Upper lobe of left lung (tissue), 6 donors: ENCODE results near the gene TTC9B. TPM values are rescaled to one million over a fixed set of nuclear protein-coding genes. Genes with fewer than 3 reads are reported as not detected.

Source experiments
- ATAC-seq, 2 donors: fragments of 200-7000 bp; cut with Tn5 transposase; one replicate each; pipeline ENCODE4 v1.9.1; 2022; ENCODE audit warnings: mild to moderate bottlenecking in 2 of 2, moderate library complexity in 2 of 2; ENCODE audit not compliant: low FRiP score in 2 of 2
- DNase-seq, 2 donors: peaks; one replicate each; pipeline ENCODE4 v3.0.0-alpha.2; 2019 to 2020
- H3K27ac ChIP-seq, 4 donors: fragments of 200-600 bp; sonication (generic); one replicate each; pipeline ENCODE4 v1.5.1; 2016 to 2019
- H3K27me3 ChIP-seq, 4 donors: fragments of 200-600 bp; sonication (generic); one replicate each; pipeline ENCODE4 v1.5.1; 2017 to 2019
- H3K36me3 ChIP-seq, 4 donors: fragments of 200-600 bp; sonication (generic); one replicate each; pipeline ENCODE4 v1.5.1; 2016 to 2019
- H3K4me1 ChIP-seq, 4 donors: fragments of 200-600 bp; sonication (generic); one replicate each; pipeline ENCODE4 v1.5.1; 2018 to 2019
- H3K4me3 ChIP-seq, 4 donors: fragments of 200-600 bp; sonication (generic); one replicate each; pipeline ENCODE4 v1.5.1; 2017 to 2019; ENCODE audit warnings: mild to moderate bottlenecking in 2 of 4, moderate library complexity in 1 of 4
- H3K9me3 ChIP-seq, 4 donors: fragments of 200-600 bp; sonication (generic); one replicate each; pipeline ENCODE4 v1.5.1; 2018 to 2019
- EP300 ChIP-seq, 4 donors: sonication (generic); formaldehyde crosslinking; IDR thresholded peaks; one replicate each; pipeline ENCODE4 v1.5.1; 2017; ENCODE audit warnings: antibody characterized with exemption in 4 of 4, control low read depth in 2 of 4
- POLR2A ChIP-seq, 4 donors: fragments of 450-650 bp; IDR thresholded peaks; one replicate each; pipeline ENCODE4 v1.5.1; 2016 to 2017; ENCODE audit warnings: antibody characterized with exemption in 4 of 4, mild to moderate bottlenecking in 2 of 4
- POLR2AphosphoS5 ChIP-seq, 2 donors: sonication (generic); formaldehyde crosslinking; IDR thresholded peaks; one replicate each; pipeline ENCODE4 v1.5.1; 2017; ENCODE audit warnings: antibody characterized with exemption in 2 of 2
- WGBS, 2 donors: methylation state at CpG; one replicate each; pipeline ENCODE4 v1.1.5; 2017 to 2018; 5-methylcytosine and 5-hydroxymethylcytosine counted together
- total RNA-seq, 6 donors: library from RNA; depleted of rRNA in 4 of 6; stranded (reverse); fragments of >200 nt in 4 of 6; gene quantifications; one replicate each; pipeline versions ENCODE4 v1.1.0 to v1.2.1, GENCODE V29; 2016 to 2021
- TF ChIP-seq, protein P1 (sequence below), 6 experiments: fragments of 450-650 bp in 4 of 6; fragments of 200-600 bp in 2 of 6; sonication (generic) in 2 of 6; IDR thresholded peaks; one replicate each; pipeline ENCODE4 v1.5.1; 2016 to 2019; ENCODE audit warnings: antibody characterized with exemption in 6 of 6
- donor health status: DM: no; HTN: no; CAD: no; lungs with moderate emphysema.
- donor health status: DM: no; HTN: yes; CAD: no; lungs with severe emphysema.

TTC9B gene
- total RNA-seq, 6 donors from 2014 or later = not detected

DNA sequence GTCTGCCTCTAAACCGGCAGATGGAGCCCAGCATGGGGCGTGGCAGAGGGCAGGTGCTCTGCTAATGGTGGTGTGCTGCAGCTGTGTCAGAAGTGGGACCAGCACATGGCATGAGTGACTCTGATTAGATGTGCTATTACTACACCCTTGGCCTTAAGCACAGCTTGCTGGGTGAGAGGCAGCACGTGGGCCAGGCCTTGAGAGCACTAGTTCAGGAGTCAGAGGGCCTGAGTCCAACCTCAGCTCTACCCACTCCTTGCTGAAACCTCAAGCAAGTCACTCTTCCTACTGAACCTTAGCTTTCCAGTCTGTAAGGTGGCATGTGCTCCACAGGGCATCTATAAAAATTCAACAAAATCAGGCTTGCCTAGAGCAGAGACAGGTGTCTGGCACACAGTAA lies 44.2 kb upstream of the TTC9B start:
- Histone ChIP-seq H3K27ac (no peak overlapping the region), H3K27me3 (no peaks in the 10 kb centered on the region), H3K9me3 (no peaks in the 10 kb centered on the region), H3K36me3 (peaks cover 7 to 29% (median 19%) of the 10 kb centered on the region in 4 donors), H3K4me3 (no peak overlapping the region), H3K4me1 (peaks cover 8 to 26% (median 13%) of the 10 kb centered on the region in 4 donors)
- DNase-seq (no peak), ATAC-seq (no peak)
- 96 to 100% methylated on average over 2 to 3 of the region's 3 CpGs for WGBS, 2 donors
- TF ChIP-seq POLR2AphosphoS5 (IDR thresholded peaks at IDR 0.05) = no peak

GRCh38 chr19:40261631-40262030 lies 43.4 kb upstream of the TTC9B start:
- WGBS, 2 donors = 72 to 80% methylated on average over 8 of the region's 8 CpGs
- Histone ChIP-seq H3K27me3 (no peaks in the 10 kb centered on the region), H3K4me3 (no peak overlapping the region), H3K27ac (no peak overlapping the region), H3K9me3 (no peaks in the 10 kb centered on the region), H3K4me1 (peaks cover 1 to 18% (median 7%) of the 10 kb centered on the region in 4 donors), H3K36me3 (peaks cover 7 to 32% (median 24%) of the 10 kb centered on the region in 4 donors)
- TF ChIP-seq POLR2AphosphoS5 (IDR thresholded peaks at IDR 0.05) (no peak), EP300 (IDR thresholded peaks at IDR 0.05) (no peak), POLR2A (IDR thresholded peaks at IDR 0.05) (no peak)
- TF ChIP-seq, protein P1, sequence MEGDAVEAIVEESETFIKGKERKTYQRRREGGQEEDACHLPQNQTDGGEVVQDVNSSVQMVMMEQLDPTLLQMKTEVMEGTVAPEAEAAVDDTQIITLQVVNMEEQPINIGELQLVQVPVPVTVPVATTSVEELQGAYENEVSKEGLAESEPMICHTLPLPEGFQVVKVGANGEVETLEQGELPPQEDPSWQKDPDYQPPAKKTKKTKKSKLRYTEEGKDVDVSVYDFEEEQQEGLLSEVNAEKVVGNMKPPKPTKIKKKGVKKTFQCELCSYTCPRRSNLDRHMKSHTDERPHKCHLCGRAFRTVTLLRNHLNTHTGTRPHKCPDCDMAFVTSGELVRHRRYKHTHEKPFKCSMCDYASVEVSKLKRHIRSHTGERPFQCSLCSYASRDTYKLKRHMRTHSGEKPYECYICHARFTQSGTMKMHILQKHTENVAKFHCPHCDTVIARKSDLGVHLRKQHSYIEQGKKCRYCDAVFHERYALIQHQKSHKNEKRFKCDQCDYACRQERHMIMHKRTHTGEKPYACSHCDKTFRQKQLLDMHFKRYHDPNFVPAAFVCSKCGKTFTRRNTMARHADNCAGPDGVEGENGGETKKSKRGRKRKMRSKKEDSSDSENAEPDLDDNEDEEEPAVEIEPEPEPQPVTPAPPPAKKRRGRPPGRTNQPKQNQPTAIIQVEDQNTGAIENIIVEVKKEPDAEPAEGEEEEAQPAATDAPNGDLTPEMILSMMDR (IDR thresholded peaks at IDR 0.05) = no peak
- ATAC-seq = no peak
- no peak for DNase-seq

DNA sequence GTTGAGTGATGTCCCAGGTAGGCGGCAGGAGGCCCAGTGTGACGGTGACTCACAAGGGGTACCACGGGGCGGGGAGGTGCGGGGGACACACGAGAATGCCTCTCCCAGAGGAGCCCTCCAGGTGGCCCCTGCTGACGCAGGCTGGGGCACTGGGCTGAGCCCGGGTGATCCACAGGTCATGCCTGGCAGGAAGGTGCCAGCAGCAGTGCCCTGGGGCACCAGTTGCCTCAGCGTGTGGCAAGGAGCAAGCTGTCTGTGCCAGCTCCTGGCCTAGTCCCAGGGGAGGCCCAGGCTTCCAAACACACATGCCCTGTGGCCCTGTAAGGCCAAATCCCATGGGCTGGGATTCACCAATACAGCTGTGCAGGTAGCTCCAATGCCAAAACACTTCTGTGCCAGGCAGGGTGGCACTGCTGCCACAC lies 38.9 kb upstream of the TTC9B start:
- Histone ChIP-seq H3K27ac (no peak overlapping the region), H3K4me3 (no peak overlapping the region), H3K27me3 (no peaks in the 10 kb centered on the region), H3K36me3 (peaks cover 6 to 46% (median 38%) of the 10 kb centered on the region in 4 donors), H3K9me3 (no peaks in the 10 kb centered on the region), H3K4me1 (no peaks in the 10 kb centered on the region)
- DNase-seq (peak in 1 of 2 donors; percentile 78), ATAC-seq (no peak)
- TF ChIP-seq POLR2AphosphoS5 (IDR thresholded peaks at IDR 0.05) = no peak
- TF ChIP-seq, protein P1 (IDR thresholded peaks at IDR 0.05) = no peak
- no peak for TF ChIP-seq POLR2A (IDR thresholded peaks at IDR 0.05)
- no peak for TF ChIP-seq EP300 (IDR thresholded peaks at IDR 0.05)
- WGBS, 2 donors = 74% methylated on average over 9 of the region's 9 CpGs; no CpG with 5 or more reads in 1 of the 2 donors

- Histone ChIP-seq H3K27ac (no peak overlapping the region), H3K4me3 (no peak overlapping the region), H3K27me3 (no peaks in the 10 kb centered on the region), H3K9me3 (no peaks in the 10 kb centered on the region), H3K4me1 (no peaks in the 10 kb centered on the region), H3K36me3 (peaks cover 6 to 51% (median 38%) of the 10 kb centered on the region in 4 donors)
- no peak for ATAC-seq
- DNase-seq = peak in 1 of 2 donors; percentile 19
- TF ChIP-seq POLR2A (IDR thresholded peaks at IDR 0.05) = no peak
- TF ChIP-seq, protein P1 (IDR thresholded peaks at IDR 0.05) = no peak
- no peak for TF ChIP-seq POLR2AphosphoS5 (IDR thresholded peaks at IDR 0.05)
- no peak for TF ChIP-seq EP300 (IDR thresholded peaks at IDR 0.05)
- 89 to 95% methylated on average over 8 of the region's 8 CpGs for WGBS, 2 donors
These were observed 38.3 kb upstream of the TTC9B start for GRCh38 chr19:40256512-40256911.

DNA sequence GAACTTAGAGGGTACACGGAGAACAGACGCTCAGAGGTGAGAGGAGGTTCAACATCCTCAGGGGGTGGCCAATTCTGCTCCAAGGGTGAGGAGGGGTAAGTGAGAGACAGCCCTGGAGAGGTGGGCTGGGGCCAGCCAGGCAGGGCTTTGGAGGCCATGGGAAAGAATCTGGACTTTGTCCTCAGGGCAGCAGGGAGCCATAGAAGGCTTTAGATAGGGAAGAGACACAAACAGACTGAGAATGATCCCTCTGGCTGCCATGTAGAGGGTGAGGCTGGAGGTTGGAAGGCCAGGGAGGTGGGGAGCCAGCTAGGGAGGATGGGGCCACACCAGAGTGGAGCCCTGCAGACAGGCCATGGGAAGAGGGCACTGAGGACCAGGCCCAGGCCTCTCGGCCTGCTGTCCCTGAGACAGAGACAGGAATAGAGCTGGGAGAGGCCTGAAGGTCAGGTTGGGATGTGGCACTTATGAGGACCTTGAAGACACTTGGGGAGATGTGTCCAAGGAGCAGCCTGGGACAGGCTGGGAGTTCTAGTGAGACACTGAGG lies 37.5 kb upstream of the TTC9B start:
- ATAC-seq = no peak
- H3K27me3 ChIP-seq = no peaks in the 10 kb centered on the region
- no peak overlapping the region for H3K27ac ChIP-seq
- H3K9me3 ChIP-seq = no peaks in the 10 kb centered on the region
- H3K4me3 ChIP-seq = no peak overlapping the region
- no peak for DNase-seq
- WGBS, 2 donors = 85 to 87% methylated on average over 3 of the region's 3 CpGs
- no peaks in the 10 kb centered on the region for H3K4me1 ChIP-seq
- peaks cover 6 to 54% (median 38%) of the 10 kb centered on the region in 4 donors for H3K36me3 ChIP-seq
- TF ChIP-seq POLR2AphosphoS5 (IDR thresholded peaks at IDR 0.05) (no peak), POLR2A (IDR thresholded peaks at IDR 0.05) (no peak), EP300 (IDR thresholded peaks at IDR 0.05) (no peak)
- TF ChIP-seq, protein P1 (IDR thresholded peaks at IDR 0.05) = no peak
